RWPE1 (cell line): ENCODE data around the gene MACF1.
A peak's percentile ranks its signal among the peaks of the same experiment; 100 is the strongest.

Source experiments
- CTCF ChIA-PET: fragments of 350-600 bp; sonication (Branson Sonifier 250); formaldehyde crosslinking; extraction: SDS; loops from one replicate; lab custom pipeline; 2021; lab: Yijun Ruan, JAX
- POLR2A ChIA-PET: fragments of 400-600 bp; formaldehyde crosslinking; extraction: SDS; loops from one replicate; lab custom pipeline; 2020; ENCODE audit warnings: antibody characterized with exemption; ENCODE audit not compliant: low non-redundant PET; lab: Yijun Ruan, JAX
- DNase-seq: peaks from one replicate; pipeline ENCODE4 v3.0.0; 2012; ENCODE audit warnings: low spot score
- H3K27ac ChIP-seq: fragments of 450-650 bp; 2 replicates; pipeline ENCODE4 v1.5.1; 2017
- CTCF ChIP-seq: fragments of 450-650 bp; conservative IDR thresholded peaks from 2 replicates; pipeline ENCODE4 v1.5.1; 2017; ENCODE audit warnings: low read depth, mild to moderate bottlenecking

Gene MACF1

GRCh38 chr1:39295901-39296300 lies 91.4 kb downstream of the MACF1 start:
- no peak for DNase-seq
- H3K27ac ChIP-seq = peak overlapping the region; percentile 29; the same call in 1 of the 2 replicates
- TF ChIP-seq CTCF = no peak
- ChIA-PET POLR2A (no interaction called here), CTCF (interaction anchor here (1.1 kb wide), 1 partner anchor 17 kb away, joined by 3 read pairs; no protein-coding TSS in a partner anchor)

GRCh38 chr1:39297551-39297950 lies 93.1 kb downstream of the MACF1 start:
- H3K27ac ChIP-seq = no peak overlapping the region
- no peak for TF ChIP-seq CTCF
- POLR2A ChIA-PET = interaction anchor here (0.6 kb wide), 1 partner anchor 113 kb away, joined by 3 read pairs; no protein-coding TSS in a partner anchor
- CTCF ChIA-PET = interaction anchor here (0.6 kb wide), 1 partner anchor 10 kb away, joined by 3 read pairs; no protein-coding TSS in a partner anchor
- DNase-seq = no peak

- CTCF ChIA-PET = no interaction called here
- no peak for DNase-seq
- no peak for TF ChIP-seq CTCF
- POLR2A ChIA-PET = no interaction called here
- H3K27ac ChIP-seq = no peak overlapping the region
Measured at GRCh38 chr1:39301606-39302005, 97.1 kb downstream of the MACF1 start.

GRCh38 chr1:39305555-39305954 lies 101.1 kb downstream of the MACF1 start:
- ChIA-PET CTCF (no interaction called here), POLR2A (no interaction called here)
- no peak for TF ChIP-seq CTCF
- H3K27ac ChIP-seq = no peak overlapping the region
- no peak for DNase-seq

GRCh38 chr1:39310015-39310414 lies 105.5 kb downstream of the MACF1 start:
- no peak for DNase-seq
- CTCF ChIA-PET = interaction anchor here (1.2 kb wide), 1 partner anchor 117 kb away, joined by 5 read pairs; no protein-coding TSS in a partner anchor
- POLR2A ChIA-PET = interaction anchor here (0.6 kb wide), 1 partner anchor 28 kb away, joined by 3 read pairs; no protein-coding TSS in a partner anchor
- H3K27ac ChIP-seq = no peak overlapping the region
- no peak for TF ChIP-seq CTCF

GRCh38 chr1:39310691-39311090 lies 106.2 kb downstream of the MACF1 start:
- no peak overlapping the region for H3K27ac ChIP-seq
- ChIA-PET CTCF (interaction anchor here (0.6 to 1.2 kb wide), 2 partner anchors 118 to 208 kb away, joined by 3 to 5 read pairs; no protein-coding TSS in a partner anchor), POLR2A (interaction anchor here (0.6 kb wide), 1 partner anchor 27 kb away, joined by 3 read pairs; no protein-coding TSS in a partner anchor)

More at GRCh38 chr1:39310691-39311090, 106.2 kb downstream of the MACF1 start:
- DNase-seq = no peak
- no peak for TF ChIP-seq CTCF
